Renal cortical epithelial cell (primary cell): ENCODE results near the gene CCDC158. TPM values are rescaled to one million over a fixed set of nuclear protein-coding genes. Genes with fewer than 3 reads are reported as not detected.
A peak's percentile ranks its signal among the peaks of the same experiment; 100 is the strongest.
"Not testable (repeated sequence)": the region's sequence is repeated elsewhere in the genome, so short reads cannot be mapped to it uniquely, and the experiment has no call there.

Source experiments
- DNase-seq: peaks from one replicate; pipeline ENCODE4 v3.0.0-alpha.2; 2011; ENCODE audit warnings: low read depth
- total RNA-seq: library from RNA; depleted of rRNA; stranded (reverse); fragments of >200 nt; gene quantifications from 2 replicates; pipeline ENCODE4 v1.2.3, GENCODE V29; 2014

CCDC158 gene
- 1.7 and 3.8 TPM in 2 replicates for total RNA-seq

- DNase-seq: no peak
Observed at GRCh38 chr4:76420762-76421581, at the start of gene CCDC158. Gene CCDC158, minus strand, starts transcription at chr4:76421141. Its CDS starts 17,934 bp downstream, at chr4:76403207.

GRCh38 chr4:76470532-76470931, 49.6 kb upstream of the CCDC158 start:
- DNase-seq: no peak

GRCh38 chr4:76470064-76470463, 49.1 kb upstream of the CCDC158 start:
- no peak for DNase-seq

- no peak for DNase-seq
Observed at GRCh38 chr4:76463568-76463967, 42.6 kb upstream of the CCDC158 start.

- peak; percentile 95 for DNase-seq
Observed at GRCh38 chr4:76459291-76459723, 38.4 kb upstream of the CCDC158 start.

- DNase-seq: peak; percentile 33
Observed at GRCh38 chr4:76458825-76459224, 37.9 kb upstream of the CCDC158 start.

GRCh38 chr4:76458297-76458696, 37.4 kb upstream of the CCDC158 start:
- no peak for DNase-seq

- DNase-seq: peak; percentile 62
Observed at GRCh38 chr4:76457885-76458284, 36.9 kb upstream of the CCDC158 start.

GRCh38 chr4:76454073-76454472, 33.1 kb upstream of the CCDC158 start:
- not testable (repeated sequence) for DNase-seq

GRCh38 chr4:76453232-76453631, 32.3 kb upstream of the CCDC158 start:
- DNase-seq: no peak

GRCh38 chr4:76449833-76450232, 28.9 kb upstream of the CCDC158 start:
- DNase-seq: peak; percentile 84

- DNase-seq: peak; percentile 94
Observed at GRCh38 chr4:76449362-76449767, 28.4 kb upstream of the CCDC158 start.

- no peak for DNase-seq
Observed at GRCh38 chr4:76448211-76448610, 27.3 kb upstream of the CCDC158 start.

- peak; percentile 37 for DNase-seq
Observed at GRCh38 chr4:76447393-76447851, 26.5 kb upstream of the CCDC158 start.

GRCh38 chr4:76445911-76446310, 25.0 kb upstream of the CCDC158 start:
- no peak for DNase-seq

- no peak for DNase-seq
Observed at GRCh38 chr4:76443376-76443775, 22.4 kb upstream of the CCDC158 start.

GRCh38 chr4:76442807-76443206, 21.9 kb upstream of the CCDC158 start:
- DNase-seq: no peak

- DNase-seq: no peak
Observed at GRCh38 chr4:76441881-76442280, 20.9 kb upstream of the CCDC158 start.

- DNase-seq: no peak
Observed at GRCh38 chr4:76439491-76439890, 18.6 kb upstream of the CCDC158 start.

GRCh38 chr4:76435528-76436319, 14.8 kb upstream of the CCDC158 start:
- no peak for DNase-seq

GRCh38 chr4:76434901-76435527, 14.1 kb upstream of the CCDC158 start, which contains the start of gene SHROOM3:
Gene SHROOM3, plus strand, starts transcription at chr4:76435229. Its CDS starts 824 bp downstream, at chr4:76436053.
- DNase-seq: peak; percentile 96
